Measurements from ENCODE around the gene SLC25A13.
"Not testable (repeated sequence)": the region's sequence is repeated elsewhere in the genome, so short reads cannot be mapped to it uniquely, and the experiment has no call there.

Gene SLC25A13

GRCh38 chr7:96297446-96297845 lies 24.5 kb downstream of the SLC25A13 start:
- not testable (repeated sequence) for DNase-seq

- DNase-seq: not testable (repeated sequence)
Observed at GRCh38 chr7:96293911-96294310, 28.0 kb downstream of the SLC25A13 start.

- DNase-seq: no peak
Observed at GRCh38 chr7:96287559-96287958, 34.3 kb downstream of the SLC25A13 start.

GRCh38 chr7:96287132-96287531 lies 34.8 kb downstream of the SLC25A13 start:
- DNase-seq: no peak

- no peak for DNase-seq
Observed at GRCh38 chr7:96285579-96285978, 36.3 kb downstream of the SLC25A13 start.

- no peak for DNase-seq
Observed at GRCh38 chr7:96284835-96285234, 37.1 kb downstream of the SLC25A13 start.

- no peak for DNase-seq
Observed at GRCh38 chr7:96284240-96284639, 37.7 kb downstream of the SLC25A13 start.

GRCh38 chr7:96282835-96283234 lies 39.1 kb downstream of the SLC25A13 start:
- DNase-seq: no peak

GRCh38 chr7:96277921-96278320 lies 44.0 kb downstream of the SLC25A13 start:
- DNase-seq: no peak

- DNase-seq: no peak
Observed at GRCh38 chr7:96276019-96276418, 45.9 kb downstream of the SLC25A13 start.

- no peak for DNase-seq
Observed at GRCh38 chr7:96273716-96274115, 48.2 kb downstream of the SLC25A13 start.

GRCh38 chr7:96269246-96269994 lies 52.5 kb downstream of the SLC25A13 start:
- DNase-seq: no peak

- DNase-seq: no peak
Observed at GRCh38 chr7:96266580-96266979, 55.3 kb downstream of the SLC25A13 start.

- no peak for DNase-seq
Observed at GRCh38 chr7:96266015-96266414, 55.9 kb downstream of the SLC25A13 start.

GRCh38 chr7:96253964-96254363 lies 67.9 kb downstream of the SLC25A13 start:
- no peak for DNase-seq

GRCh38 chr7:96253441-96253840 lies 68.5 kb downstream of the SLC25A13 start:
- no peak for DNase-seq

GRCh38 chr7:96250776-96251361 lies 71.0 kb downstream of the SLC25A13 start:
- DNase-seq: no peak

GRCh38 chr7:96248405-96248804 lies 73.5 kb downstream of the SLC25A13 start:
- no peak for DNase-seq

- no peak for DNase-seq
Observed at GRCh38 chr7:96246919-96247318, 75.0 kb downstream of the SLC25A13 start.

GRCh38 chr7:96244992-96245292 lies 77.0 kb downstream of the SLC25A13 start:
- DNase-seq: no peak

GRCh38 chr7:96244244-96244991 lies 77.5 kb downstream of the SLC25A13 start:
- DNase-seq: no peak

- no peak for DNase-seq
Observed at GRCh38 chr7:96243241-96243640, 78.7 kb downstream of the SLC25A13 start.

- no peak for DNase-seq
Observed at GRCh38 chr7:96241855-96242254, 80.0 kb downstream of the SLC25A13 start.
